GM18517 (cell line): ENCODE data around the gene CA14.
"Not testable (repeated sequence)": the region's sequence is repeated elsewhere in the genome, so short reads cannot be mapped to it uniquely, and the experiment has no call there.

Source experiments
- ATAC-seq: cut with Tn5 transposase; IDR thresholded peaks from one replicate; pipeline ENCODE4 v1.9.1; 2021; ENCODE audit warnings: mild to moderate bottlenecking, moderate library complexity; ENCODE audit not compliant: unreplicated experiment

The CA14 gene

DNA sequence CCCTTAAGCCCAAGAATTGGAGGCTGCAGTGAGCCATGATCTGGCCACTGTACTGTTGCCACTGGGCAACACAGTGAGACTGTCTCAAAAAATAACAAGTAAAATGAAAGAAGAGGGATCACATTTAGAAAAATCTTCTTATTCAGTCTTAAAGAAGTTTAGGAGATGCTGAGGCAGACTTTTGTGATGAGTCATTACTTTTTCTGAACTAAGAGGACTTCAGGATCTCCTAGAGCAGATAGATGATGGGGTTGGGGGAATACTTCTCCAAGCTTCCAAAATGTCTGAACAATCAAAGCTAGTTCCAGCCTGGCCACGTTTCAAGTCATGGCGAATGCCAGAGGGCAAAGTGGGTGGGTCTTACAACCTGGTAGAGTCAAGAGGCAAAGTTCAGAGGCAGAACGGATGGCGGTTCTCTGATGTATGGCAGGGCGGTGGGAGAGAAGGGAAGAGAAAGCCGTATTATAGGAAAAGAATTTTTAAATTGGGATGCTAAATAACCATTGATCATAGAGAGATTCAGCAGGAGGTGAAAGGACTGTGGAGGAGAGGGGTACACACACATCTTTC, 22.6 kb downstream of the CA14 start:
- no peak for ATAC-seq

DNA sequence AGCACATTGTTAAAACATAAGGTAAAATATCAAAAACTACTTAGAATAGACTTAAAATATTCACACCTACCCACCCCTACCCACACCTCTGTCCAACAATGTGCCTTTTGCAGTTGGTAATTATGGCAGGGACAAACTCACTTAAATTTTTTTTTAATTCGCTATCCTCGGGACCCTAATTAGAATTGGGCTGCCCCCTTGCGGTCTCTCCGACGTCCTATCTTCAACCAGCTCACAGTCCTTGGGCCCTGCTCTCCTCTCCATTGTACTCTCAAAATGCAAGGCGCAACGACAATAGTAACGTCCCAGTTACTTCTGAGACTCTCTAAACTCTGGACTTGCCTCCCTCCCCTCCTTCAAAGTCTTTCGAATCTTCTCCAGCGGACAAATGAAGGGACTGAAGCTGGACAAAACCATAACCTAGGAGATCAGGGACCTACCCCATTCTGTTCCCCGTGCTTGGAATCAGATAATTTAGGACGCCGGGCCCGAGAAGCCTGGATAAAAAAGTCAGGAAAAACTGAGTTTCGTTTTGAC, 23.7 kb downstream of the CA14 start:
- ATAC-seq = no peak

DNA sequence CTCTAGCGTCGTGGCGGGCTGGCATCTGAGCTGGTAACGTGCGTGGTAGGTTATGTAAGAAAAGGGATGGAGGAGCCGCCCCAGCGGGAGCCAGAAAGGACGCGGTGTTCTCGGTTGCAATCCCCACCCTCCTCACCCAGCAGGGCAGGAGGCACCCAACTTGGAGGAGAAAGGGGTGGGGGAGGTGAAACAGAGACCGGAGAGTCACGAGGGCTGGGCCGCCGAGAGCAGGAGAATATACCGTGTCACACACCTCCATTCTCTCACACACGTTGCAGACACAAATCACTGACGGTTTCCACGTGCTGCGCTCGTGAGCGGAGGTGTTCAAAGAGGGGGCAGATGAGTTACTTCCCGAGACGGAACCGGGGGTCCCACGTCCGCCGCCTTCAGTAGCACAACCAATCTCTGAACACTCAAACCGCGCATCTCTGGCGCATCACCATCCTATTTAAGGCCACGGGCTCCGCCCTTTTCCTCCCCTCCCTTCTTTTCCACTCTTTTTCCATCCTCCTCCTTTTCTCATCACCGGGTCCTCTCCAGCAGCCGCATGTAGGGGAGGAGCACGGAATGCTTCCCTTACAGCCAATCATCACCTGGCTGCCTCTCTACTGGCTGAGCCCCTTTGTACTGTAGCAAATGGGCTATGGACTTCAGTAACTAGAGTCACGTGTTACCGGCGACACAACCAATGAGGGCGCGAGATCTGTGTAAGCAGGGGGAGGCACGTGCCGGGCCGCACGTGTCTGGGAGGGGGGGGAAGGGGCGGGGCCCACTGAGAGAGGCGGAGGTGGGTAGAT, 24.4 kb downstream of the CA14 start, which contains the start of gene CIART:
CIART (plus strand) TSS at position 797 of the 800 bp plus-strand sequence. CDS start 714 bp downstream, outside the sequence.
- no peak for ATAC-seq

DNA sequence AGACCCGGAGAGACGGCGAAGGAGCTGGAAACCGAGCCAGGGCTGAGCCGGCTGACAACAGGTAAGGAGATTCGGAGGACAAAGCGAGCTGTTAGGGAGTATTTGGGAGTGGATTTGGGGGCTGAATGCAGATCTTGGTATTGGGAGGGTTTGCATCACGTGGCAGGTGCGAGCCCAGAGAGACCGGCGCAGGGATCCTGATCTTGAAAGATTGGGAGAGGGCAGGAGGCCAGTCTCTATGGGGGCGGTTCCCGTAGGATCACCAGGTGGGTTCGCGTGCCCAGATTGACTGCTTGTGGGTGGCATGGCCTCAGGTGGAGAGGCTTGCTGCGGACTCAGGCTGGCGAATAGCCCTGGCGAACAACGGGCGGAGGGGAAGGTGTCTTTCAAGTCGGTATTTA, 25.0 kb downstream of the CA14 start:
- no peak for ATAC-seq

DNA sequence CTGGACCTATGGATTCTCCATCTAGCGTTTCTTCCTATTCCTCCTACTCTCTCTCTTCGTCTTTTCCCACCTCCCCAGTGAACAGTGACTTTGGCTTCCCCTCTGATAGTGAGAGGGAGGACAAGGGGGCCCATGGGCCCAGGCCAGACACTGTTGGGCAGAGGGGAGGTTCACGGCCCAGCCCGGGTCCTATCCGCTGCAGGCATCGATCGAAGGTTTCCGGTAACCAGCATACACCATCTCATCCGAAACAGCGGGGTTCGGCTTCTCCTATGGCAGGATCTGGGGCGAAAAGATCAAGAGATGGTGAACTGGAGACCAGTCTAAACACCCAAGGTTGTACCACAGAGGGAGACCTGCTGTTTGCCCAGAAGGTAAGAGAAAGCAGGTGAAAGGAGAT, 25.7 kb downstream of the CA14 start:
- ATAC-seq = no peak

DNA sequence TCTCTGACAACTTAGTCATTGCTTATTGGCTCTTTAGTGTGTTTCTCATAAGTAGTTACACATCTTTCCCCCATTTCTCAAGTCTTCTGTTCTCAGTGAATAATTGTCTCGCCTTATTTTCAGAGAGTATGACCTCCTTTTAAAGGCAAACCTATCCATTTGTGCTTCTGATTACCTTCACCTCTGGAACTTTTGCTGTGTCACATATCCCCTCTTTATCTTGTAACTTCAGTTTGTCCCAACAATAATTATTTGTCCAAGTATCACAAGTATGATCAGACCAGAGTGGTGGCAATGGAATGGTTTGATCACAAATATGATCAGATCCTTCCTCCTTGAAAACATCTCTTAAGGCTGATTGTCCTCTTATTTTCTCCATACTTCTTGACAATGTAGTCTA, 30.8 kb downstream of the CA14 start:
- ATAC-seq = no peak

DNA sequence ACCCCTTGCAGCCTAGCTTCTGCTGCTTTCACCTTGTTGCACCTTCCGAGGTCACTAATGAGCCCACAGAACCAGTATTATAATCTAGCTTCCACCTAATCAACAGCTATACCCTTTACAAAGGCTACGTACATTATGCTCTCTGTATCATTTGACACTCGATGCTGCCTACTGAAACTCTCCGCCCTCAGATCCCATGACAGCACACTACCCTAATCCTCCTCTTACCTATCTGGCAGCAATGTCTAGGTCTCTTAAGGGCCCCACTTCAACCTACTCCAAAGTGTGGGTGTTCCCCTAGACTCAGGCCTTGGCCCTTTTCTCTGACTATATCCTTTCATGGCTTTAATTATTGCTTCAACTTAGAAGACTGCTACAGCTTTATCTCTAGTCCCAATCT, 31.2 kb downstream of the CA14 start:
- no peak for ATAC-seq

DNA sequence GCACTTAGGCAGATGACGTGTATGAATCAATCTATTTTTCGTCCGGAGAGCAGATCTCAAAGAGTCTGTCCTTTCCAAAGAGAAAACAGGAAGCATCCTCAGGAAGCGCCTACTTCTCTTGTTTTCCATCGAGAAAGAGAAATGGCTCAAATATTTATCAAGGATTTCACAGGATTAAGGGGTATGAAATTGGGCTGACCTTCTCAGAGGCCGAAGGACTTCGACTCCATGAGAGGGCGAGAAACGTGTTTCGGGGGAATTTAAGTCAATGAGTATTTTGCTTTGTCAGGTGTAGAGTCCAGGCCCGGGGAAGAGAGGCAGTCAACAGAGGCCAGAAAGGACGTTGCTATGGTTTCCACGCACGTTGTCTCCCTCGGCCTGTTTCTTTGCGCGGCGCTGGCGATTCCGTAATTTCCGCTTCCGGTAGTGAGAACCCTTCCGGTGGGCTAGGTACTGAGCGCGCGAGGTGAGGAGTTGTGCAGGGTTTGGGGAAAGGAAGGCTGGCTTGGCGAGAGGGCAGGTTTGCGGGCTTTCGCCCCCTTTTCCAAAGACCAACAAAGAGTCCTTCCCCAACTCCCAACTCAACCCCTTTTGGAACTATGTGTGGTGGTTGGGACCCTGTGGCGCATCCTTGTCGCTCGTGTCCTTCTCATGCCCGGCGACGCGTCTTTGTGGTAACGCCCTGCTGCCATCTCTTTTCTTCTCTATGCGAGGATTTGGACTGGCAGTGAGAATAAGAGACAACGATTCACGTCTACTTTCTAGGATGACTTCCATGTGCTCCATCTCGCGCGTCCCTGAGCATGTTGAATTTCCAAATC, 36.1 kb downstream of the CA14 start, which contains the start of gene MRPS21:
MRPS21 (plus strand) TSS at position 429 of the 821 bp plus-strand sequence. CDS start 506 bp downstream, outside the sequence.
- peak; percentile 95 for ATAC-seq

DNA sequence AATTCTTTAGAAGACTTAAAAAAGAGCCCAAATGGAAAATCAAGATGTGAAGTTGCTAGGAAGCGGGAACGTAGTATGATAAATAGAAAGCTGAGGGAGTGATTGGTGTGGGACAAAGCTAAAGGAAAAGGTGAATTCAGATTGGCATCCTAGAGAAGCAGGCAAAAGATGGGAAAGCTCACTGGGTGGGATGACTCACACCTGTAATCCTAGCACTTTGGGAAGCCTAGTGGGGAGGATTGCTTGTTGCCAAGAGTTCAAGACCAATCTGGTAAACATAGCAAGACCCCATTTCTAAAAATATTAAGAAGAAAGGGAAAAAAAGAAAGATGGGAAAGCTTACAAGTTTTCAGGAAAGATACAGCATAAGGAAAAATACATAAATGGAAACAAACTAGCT, 37.9 kb downstream of the CA14 start:
- ATAC-seq = no peak

DNA sequence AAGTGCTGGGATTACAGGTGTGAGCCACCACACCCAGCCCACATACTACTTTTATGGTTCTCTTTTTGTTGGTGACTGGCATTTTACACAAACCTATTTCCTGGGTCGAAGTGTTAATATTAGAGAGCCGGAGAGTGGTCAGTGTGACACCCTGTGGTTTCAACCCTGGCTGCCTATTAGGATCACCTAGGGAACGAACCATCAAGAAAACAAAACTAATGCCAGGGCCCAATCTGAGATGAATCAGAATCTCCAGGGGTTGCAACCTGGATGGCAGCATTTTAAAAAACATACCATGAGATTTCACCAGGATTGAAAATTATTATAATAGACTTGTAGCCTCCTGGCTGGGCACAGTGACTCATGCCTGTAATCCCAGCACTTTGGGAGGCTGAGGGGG, 42.1 kb downstream of the CA14 start:
- ATAC-seq = no peak

DNA sequence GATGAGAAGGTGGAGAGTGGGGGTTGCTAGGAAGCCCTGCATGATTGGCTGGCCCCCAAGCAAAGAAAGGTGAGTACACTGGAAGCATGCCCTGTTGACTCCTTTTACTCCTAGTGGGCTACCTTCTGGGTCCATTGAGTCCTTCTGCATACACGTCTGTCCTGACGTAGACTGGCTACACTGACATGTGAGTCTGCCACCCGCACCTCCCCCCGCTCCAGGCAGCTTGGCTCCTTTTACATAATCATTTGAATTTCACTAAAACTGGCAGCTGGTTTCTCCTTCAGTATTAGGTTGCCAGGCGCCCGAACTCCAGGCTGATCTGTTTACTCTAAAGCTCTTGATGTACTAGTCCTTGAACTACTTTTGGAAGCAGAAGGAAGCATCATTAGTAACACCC, 44.8 kb downstream of the CA14 start:
- ATAC-seq = no peak

DNA sequence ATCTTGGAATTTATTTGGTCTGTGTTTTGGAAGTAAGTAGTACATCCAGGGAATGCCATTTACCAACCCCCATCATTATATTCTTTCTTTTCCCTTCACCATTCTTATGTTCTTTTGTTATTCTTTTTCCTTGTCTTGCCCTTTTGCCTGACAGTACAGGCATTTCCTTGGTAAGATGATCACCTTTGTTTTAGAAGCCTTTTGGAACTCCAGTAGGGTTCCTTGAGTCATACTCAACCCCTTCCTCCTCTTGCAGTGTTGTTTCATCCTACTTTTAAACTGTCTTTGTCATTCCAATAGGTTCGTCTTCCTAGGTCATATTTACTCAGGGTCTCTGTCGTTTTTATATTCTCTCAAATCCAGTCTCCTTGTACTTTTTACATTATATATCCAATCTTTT, 45.3 kb downstream of the CA14 start:
- ATAC-seq = no peak

DNA sequence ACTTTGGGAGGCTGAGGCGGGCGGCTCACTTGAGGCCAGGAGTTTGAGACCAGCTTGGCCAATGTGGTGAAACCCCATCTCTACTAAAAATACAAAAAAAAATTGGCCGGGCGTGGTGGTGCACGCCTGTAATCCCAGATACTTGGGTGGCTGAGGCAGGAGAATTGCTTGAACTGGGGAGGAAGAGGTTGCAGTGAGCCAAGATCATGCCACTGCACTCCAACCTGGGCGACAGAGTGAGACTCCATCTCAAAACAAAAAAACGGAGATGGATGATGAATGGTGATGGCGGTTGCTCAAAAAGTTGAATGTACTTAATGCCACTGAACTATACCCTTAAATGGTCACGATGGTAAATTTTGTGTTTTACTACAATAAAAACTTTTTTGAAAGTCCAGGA, 51.0 kb downstream of the CA14 start:
- not testable (repeated sequence) for ATAC-seq

DNA sequence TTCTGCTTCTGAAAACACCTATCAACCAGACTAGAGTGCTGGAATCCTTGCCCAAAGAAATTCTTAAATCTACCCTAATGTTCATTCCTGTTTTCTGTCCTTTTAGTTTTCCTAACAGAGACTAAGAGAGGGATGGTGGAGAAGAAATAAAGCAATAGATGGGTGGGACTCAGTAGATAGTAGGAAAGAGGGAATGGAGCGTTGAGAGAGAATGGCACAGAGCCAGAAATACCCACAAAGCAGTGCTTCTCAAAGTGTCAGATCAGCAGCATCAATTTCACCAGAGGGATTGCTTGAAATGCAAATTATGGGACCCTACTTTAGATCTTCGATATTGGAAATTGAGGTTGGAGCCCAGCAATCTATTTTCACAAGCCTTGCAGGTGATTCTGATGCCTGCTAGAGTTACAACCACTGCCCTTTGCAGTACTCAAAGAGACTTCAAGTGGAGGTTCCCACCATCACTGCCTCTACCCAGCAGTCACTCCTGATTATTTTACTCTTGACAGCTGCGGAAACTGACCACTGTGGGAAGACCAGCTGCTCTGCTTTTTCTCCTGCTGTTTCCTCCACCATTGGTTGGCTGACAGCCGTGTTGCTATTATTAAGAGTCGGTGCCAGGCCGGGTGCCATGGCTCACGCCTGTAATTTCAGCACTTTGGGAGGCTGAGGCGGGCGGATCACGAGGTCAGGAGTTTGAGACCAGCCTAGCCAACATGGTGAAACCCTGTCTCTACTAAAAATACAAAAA, 52.4 kb downstream of the CA14 start:
- no peak for ATAC-seq

DNA sequence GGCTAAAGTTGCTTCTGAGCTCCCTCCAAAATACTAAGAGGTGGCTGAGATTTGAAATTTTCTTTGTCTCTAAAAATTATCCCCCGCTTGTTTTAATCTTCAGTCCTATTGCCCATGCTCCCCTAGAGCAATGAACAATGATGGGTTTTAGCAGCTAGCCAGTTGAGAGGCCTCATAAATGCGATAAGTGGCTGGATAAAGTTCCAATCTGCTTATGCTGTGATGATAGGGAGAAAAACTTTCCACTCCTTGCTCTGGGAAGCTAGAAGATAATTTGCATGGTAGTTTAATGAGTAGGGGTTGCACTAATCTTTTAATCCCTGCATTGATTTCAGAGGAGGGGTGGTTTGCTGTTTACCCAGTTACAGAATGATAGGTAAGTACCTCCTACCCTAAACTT, 54.2 kb downstream of the CA14 start:
- no peak for ATAC-seq
